Measurements from ENCODE around the gene MASP1.
"Not testable (repeated sequence)": the region's sequence is repeated elsewhere in the genome, so short reads cannot be mapped to it uniquely, and the experiment has no call there.

The MASP1 gene

GRCh38 chr3:187228740-187229139 lies 62.8 kb downstream of the MASP1 start:
- in situ Hi-C loops (cut with MboI; ENCODE audit: low sequenced_read_pairs) = no loop called here

- in situ Hi-C loops (cut with MboI; ENCODE audit: low sequenced_read_pairs) = no loop called here
Measured at GRCh38 chr3:187227658-187228258, 63.8 kb downstream of the MASP1 start.

- in situ Hi-C loops (cut with MboI; ENCODE audit: low sequenced_read_pairs) = no loop called here
Measured at GRCh38 chr3:187223799-187224198, 67.7 kb downstream of the MASP1 start.

GRCh38 chr3:187222801-187223200 lies 68.7 kb downstream of the MASP1 start:
- in situ Hi-C loops (cut with MboI; ENCODE audit: low sequenced_read_pairs) = no loop called here

- in situ Hi-C loops (cut with MboI; ENCODE audit: low sequenced_read_pairs) = no loop called here
Measured at GRCh38 chr3:187215460-187215859, 76.1 kb downstream of the MASP1 start.

GRCh38 chr3:187213616-187214015 lies 77.9 kb downstream of the MASP1 start:
- in situ Hi-C loops (cut with MboI; ENCODE audit: low sequenced_read_pairs) = no loop called here

- in situ Hi-C loops (cut with MboI; ENCODE audit: low sequenced_read_pairs) = no loop called here
Measured at GRCh38 chr3:187212705-187213104, 78.8 kb downstream of the MASP1 start.

GRCh38 chr3:187212196-187212545 lies 79.4 kb downstream of the MASP1 start:
- in situ Hi-C loops (cut with MboI; ENCODE audit: low sequenced_read_pairs) = no loop called here

- in situ Hi-C loops (cut with MboI; ENCODE audit: low sequenced_read_pairs) = no loop called here
Measured at GRCh38 chr3:187211532-187212195, 79.9 kb downstream of the MASP1 start.

- in situ Hi-C loops (cut with MboI; ENCODE audit: low sequenced_read_pairs) = no loop called here
Measured at GRCh38 chr3:187210545-187211327, 80.8 kb downstream of the MASP1 start.

GRCh38 chr3:187210091-187210490 lies 81.4 kb downstream of the MASP1 start:
- in situ Hi-C loops (cut with MboI; ENCODE audit: low sequenced_read_pairs) = no loop called here

GRCh38 chr3:187209491-187209890 lies 82.0 kb downstream of the MASP1 start:
- in situ Hi-C loops (cut with MboI; ENCODE audit: low sequenced_read_pairs) = no loop called here

GRCh38 chr3:187208159-187208558 lies 83.4 kb downstream of the MASP1 start:
- in situ Hi-C loops (cut with MboI; ENCODE audit: low sequenced_read_pairs) = no loop called here

GRCh38 chr3:187207624-187208023 lies 83.9 kb downstream of the MASP1 start:
- in situ Hi-C loops (cut with MboI; ENCODE audit: low sequenced_read_pairs) = no loop called here

GRCh38 chr3:187207062-187207461 lies 84.5 kb downstream of the MASP1 start:
- in situ Hi-C loops (cut with MboI; ENCODE audit: low sequenced_read_pairs) = no loop called here

GRCh38 chr3:187205683-187206082 lies 85.9 kb downstream of the MASP1 start:
- in situ Hi-C loops (cut with MboI; ENCODE audit: low sequenced_read_pairs) = no loop called here

GRCh38 chr3:187199463-187200050 lies 92.0 kb downstream of the MASP1 start:
- in situ Hi-C loops (cut with MboI; ENCODE audit: low sequenced_read_pairs) = not testable (repeated sequence)

- in situ Hi-C loops (cut with MboI; ENCODE audit: low sequenced_read_pairs) = no loop called here
Measured at GRCh38 chr3:187198490-187198889, 93.0 kb downstream of the MASP1 start.

GRCh38 chr3:187197335-187197649 lies 94.2 kb downstream of the MASP1 start, which contains the start of gene RTP1:
Gene RTP1, plus strand, starts transcription at chr3:187197486. Its CDS starts 30 bp downstream, at chr3:187197516.
- in situ Hi-C loops (cut with MboI; ENCODE audit: low sequenced_read_pairs) = no loop called here

GRCh38 chr3:187196573-187197334 lies 94.8 kb downstream of the MASP1 start:
- in situ Hi-C loops (cut with MboI; ENCODE audit: low sequenced_read_pairs) = no loop called here

- in situ Hi-C loops (cut with MboI; ENCODE audit: low sequenced_read_pairs) = no loop called here
Measured at GRCh38 chr3:187193181-187193580, 98.4 kb downstream of the MASP1 start.
